ENCODE results near the gene DCHS2. TPM values are rescaled to one million over a fixed set of nuclear protein-coding genes. Genes with fewer than 3 reads are reported as not detected.

The DCHS2 gene
- total RNA-seq, 2 experiments from 2014 or later = 0.16 to 0.22 TPM

- ChIA-PET POLR2A (no interaction called here), CTCF (no interaction called here)
- no peaks in the 10 kb centered on the region for H3K4me1 ChIP-seq (ENCODE audit: insufficient read depth, low read length)
- intact Hi-C loops (cut with DNase I, micrococcal nuclease) = no loop called here
- DNase-seq (no peak), ATAC-seq (ENCODE audit: poor library complexity) (no peak)
- H3K36me3 ChIP-seq (ENCODE audit: insufficient read depth, low read length) = no peaks in the 10 kb centered on the region
- H3K4me1 Mint-ChIP-seq (ENCODE audit: low read depth) = no peaks in the 10 kb centered on the region
- H3K4me3 ChIP-seq (ENCODE audit: low read length) = no peak overlapping the region
- H3K9me3 Mint-ChIP-seq = no peaks in the 10 kb centered on the region
- H3K27me3 ChIP-seq (ENCODE audit: control insufficient read depth in 1 of 2, insufficient read depth in 2 of 2, low read length in 2 of 2) = peaks cover 0 to 12% of the 10 kb centered on the region in 2 experiments
- H3K27ac Mint-ChIP-seq = no peak overlapping the region
- H3K4me3 Mint-ChIP-seq = no peak overlapping the region
- peaks cover 31% of the 10 kb centered on the region for H3K27me3 Mint-ChIP-seq
- H3K27ac ChIP-seq (ENCODE audit: low read depth in 1 of 2, low read length in 2 of 2) = no peak overlapping the region
- H3K36me3 Mint-ChIP-seq (ENCODE audit: low read depth) = no peaks in the 10 kb centered on the region
- no peaks in the 10 kb centered on the region for H3K9me3 ChIP-seq (ENCODE audit: control insufficient read depth in 1 of 2, insufficient read depth in 1 of 2, low read length in 2 of 2)
- TF ChIP-seq CTCF (IDR thresholded peaks at IDR 0.05) = no peak
Observed at GRCh38 chr4:154312246-154312645, 179.4 kb downstream of the DCHS2 start.

GRCh38 chr4:154310578-154310977, 181.0 kb downstream of the DCHS2 start:
- H3K27me3 Mint-ChIP-seq = peaks cover 25% of the 10 kb centered on the region
- CTCF ChIA-PET = no interaction called here
- no peaks in the 10 kb centered on the region for H3K4me1 ChIP-seq (ENCODE audit: insufficient read depth, low read length)
- ATAC-seq (ENCODE audit: poor library complexity) (no peak), DNase-seq (no peak)
- no peaks in the 10 kb centered on the region for H3K4me1 Mint-ChIP-seq (ENCODE audit: low read depth)
- H3K4me3 ChIP-seq (ENCODE audit: low read length) = no peak overlapping the region
- intact Hi-C loops (cut with DNase I, micrococcal nuclease) = no loop called here
- TF ChIP-seq CTCF (IDR thresholded peaks at IDR 0.05) = no peak
- no peaks in the 10 kb centered on the region for H3K36me3 Mint-ChIP-seq (ENCODE audit: low read depth)
- H3K27ac Mint-ChIP-seq = no peak overlapping the region
- no peaks in the 10 kb centered on the region for H3K36me3 ChIP-seq (ENCODE audit: insufficient read depth, low read length)
- POLR2A ChIA-PET = no interaction called here
- H3K27me3 ChIP-seq (ENCODE audit: control insufficient read depth in 1 of 2, insufficient read depth in 2 of 2, low read length in 2 of 2) = peaks cover 0 to 12% of the 10 kb centered on the region in 2 experiments
- no peak overlapping the region for H3K27ac ChIP-seq (ENCODE audit: low read depth in 1 of 2, low read length in 2 of 2)
- no peaks in the 10 kb centered on the region for H3K9me3 Mint-ChIP-seq
- H3K9me3 ChIP-seq (ENCODE audit: control insufficient read depth in 1 of 2, insufficient read depth in 1 of 2, low read length in 2 of 2) = no peaks in the 10 kb centered on the region
- H3K4me3 Mint-ChIP-seq = no peak overlapping the region

- Mint-ChIP-seq H3K27me3 (peaks cover 16% of the 10 kb centered on the region), H3K4me1 (ENCODE audit: low read depth) (no peaks in the 10 kb centered on the region), H3K9me3 (no peaks in the 10 kb centered on the region), H3K4me3 (no peak overlapping the region), H3K27ac (no peak overlapping the region), H3K36me3 (ENCODE audit: low read depth) (no peaks in the 10 kb centered on the region)
- CTCF ChIA-PET = no interaction called here
- no peaks in the 10 kb centered on the region for H3K9me3 ChIP-seq (ENCODE audit: control insufficient read depth in 1 of 2, insufficient read depth in 1 of 2, low read length in 2 of 2)
- peaks cover 0 to 12% of the 10 kb centered on the region in 2 experiments for H3K27me3 ChIP-seq (ENCODE audit: control insufficient read depth in 1 of 2, insufficient read depth in 2 of 2, low read length in 2 of 2)
- TF ChIP-seq CTCF (IDR thresholded peaks at IDR 0.05) = no peak
- H3K4me1 ChIP-seq (ENCODE audit: insufficient read depth, low read length) = no peaks in the 10 kb centered on the region
- intact Hi-C loops (cut with DNase I, micrococcal nuclease) = no loop called here
- POLR2A ChIA-PET = no interaction called here
- ATAC-seq (ENCODE audit: poor library complexity) (no peak), DNase-seq (no peak)
- no peak overlapping the region for H3K4me3 ChIP-seq (ENCODE audit: low read length)
- H3K27ac ChIP-seq (ENCODE audit: low read depth in 1 of 2, low read length in 2 of 2) = no peak overlapping the region
- H3K36me3 ChIP-seq (ENCODE audit: insufficient read depth, low read length) = no peaks in the 10 kb centered on the region
Observed at GRCh38 chr4:154308207-154308606, 183.4 kb downstream of the DCHS2 start.
